ENCODE measurements around the gene ORAI1.

Gene ORAI1

GRCh38 chr12:121626853-121627640 lies 717 bp downstream of the ORAI1 start:
- TF ChIP-seq GATA2 (IDR thresholded peaks at IDR 0.05; ENCODE audit: low read depth, low read length) (0 out of 2 replicates have a peak, but pooled peaks have one; percentile 10), GATA3 (IDR thresholded peaks at IDR 0.05; ENCODE audit: low read depth, low read length) (no peak)

- no peak for TF ChIP-seq GATA2 (IDR thresholded peaks at IDR 0.05; ENCODE audit: low read depth, low read length)
- no peak for TF ChIP-seq GATA3 (IDR thresholded peaks at IDR 0.05; ENCODE audit: low read depth, low read length)
Observed at GRCh38 chr12:121628037-121628436, 1.7 kb downstream of the ORAI1 start.

DNA sequence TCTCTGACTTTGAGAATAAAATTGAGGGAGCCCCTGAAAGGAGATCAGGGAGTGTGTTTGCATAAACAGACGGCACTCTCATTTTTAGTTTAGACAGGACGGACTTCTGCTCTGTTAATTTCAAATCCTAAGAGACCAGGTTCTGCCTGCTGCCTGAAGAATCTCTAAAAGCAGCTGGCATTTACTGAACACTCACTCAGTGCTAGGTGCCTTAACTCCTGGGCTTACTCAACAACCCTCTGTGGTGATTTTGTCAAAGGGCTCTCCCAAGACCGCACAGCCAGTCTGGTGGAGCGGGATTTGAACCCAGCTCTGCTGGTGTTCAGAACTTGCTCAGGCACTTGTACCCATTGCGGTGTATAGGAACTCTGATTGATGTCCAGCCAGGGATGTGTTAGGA lies 2.2 kb downstream of the ORAI1 start:
- TF ChIP-seq GATA3 (IDR thresholded peaks at IDR 0.05; ENCODE audit: low read depth, low read length) = no peak
- TF ChIP-seq GATA2 (IDR thresholded peaks at IDR 0.05; ENCODE audit: low read depth, low read length) = no peak

- TF ChIP-seq GATA3 (IDR thresholded peaks at IDR 0.05; ENCODE audit: low read depth, low read length) (no peak), GATA2 (IDR thresholded peaks at IDR 0.05; ENCODE audit: low read depth, low read length) (no peak)
Observed at GRCh38 chr12:121630791-121631355, 4.5 kb downstream of the ORAI1 start.

GRCh38 chr12:121632069-121632970 lies 6.0 kb downstream of the ORAI1 start:
- no peak for TF ChIP-seq GATA3 (IDR thresholded peaks at IDR 0.05; ENCODE audit: low read depth, low read length)
- no peak for TF ChIP-seq GATA2 (IDR thresholded peaks at IDR 0.05; ENCODE audit: low read depth, low read length)

DNA sequence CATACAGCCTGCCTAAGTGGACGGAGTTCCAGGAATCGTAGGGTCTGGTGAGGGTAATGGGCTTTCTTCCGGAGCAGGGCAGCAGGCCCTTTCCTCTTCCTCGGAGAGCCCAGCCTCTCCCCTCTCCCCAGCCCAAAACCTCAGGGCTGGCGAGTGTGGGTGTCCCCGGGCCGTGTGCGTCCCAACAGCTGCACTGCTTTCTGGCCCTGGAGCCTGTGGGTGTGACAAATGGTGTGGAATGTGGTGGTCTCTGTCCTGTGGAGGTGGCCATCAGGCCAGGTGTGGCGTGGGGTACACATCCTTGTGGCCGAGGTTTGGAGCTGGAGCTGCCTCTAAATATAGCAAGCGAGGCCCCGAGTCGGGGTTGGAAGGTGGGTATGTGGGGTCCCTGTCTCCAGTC lies 8.5 kb downstream of the ORAI1 start:
- TF ChIP-seq GATA3 (IDR thresholded peaks at IDR 0.05; ENCODE audit: low read depth, low read length) = no peak
- TF ChIP-seq GATA2 (IDR thresholded peaks at IDR 0.05; ENCODE audit: low read depth, low read length) = no peak

GRCh38 chr12:121637231-121637914 lies 11.0 kb downstream of the ORAI1 start:
- TF ChIP-seq GATA3 (IDR thresholded peaks at IDR 0.05; ENCODE audit: low read depth, low read length) (no peak), GATA2 (IDR thresholded peaks at IDR 0.05; ENCODE audit: low read depth, low read length) (no peak)

DNA sequence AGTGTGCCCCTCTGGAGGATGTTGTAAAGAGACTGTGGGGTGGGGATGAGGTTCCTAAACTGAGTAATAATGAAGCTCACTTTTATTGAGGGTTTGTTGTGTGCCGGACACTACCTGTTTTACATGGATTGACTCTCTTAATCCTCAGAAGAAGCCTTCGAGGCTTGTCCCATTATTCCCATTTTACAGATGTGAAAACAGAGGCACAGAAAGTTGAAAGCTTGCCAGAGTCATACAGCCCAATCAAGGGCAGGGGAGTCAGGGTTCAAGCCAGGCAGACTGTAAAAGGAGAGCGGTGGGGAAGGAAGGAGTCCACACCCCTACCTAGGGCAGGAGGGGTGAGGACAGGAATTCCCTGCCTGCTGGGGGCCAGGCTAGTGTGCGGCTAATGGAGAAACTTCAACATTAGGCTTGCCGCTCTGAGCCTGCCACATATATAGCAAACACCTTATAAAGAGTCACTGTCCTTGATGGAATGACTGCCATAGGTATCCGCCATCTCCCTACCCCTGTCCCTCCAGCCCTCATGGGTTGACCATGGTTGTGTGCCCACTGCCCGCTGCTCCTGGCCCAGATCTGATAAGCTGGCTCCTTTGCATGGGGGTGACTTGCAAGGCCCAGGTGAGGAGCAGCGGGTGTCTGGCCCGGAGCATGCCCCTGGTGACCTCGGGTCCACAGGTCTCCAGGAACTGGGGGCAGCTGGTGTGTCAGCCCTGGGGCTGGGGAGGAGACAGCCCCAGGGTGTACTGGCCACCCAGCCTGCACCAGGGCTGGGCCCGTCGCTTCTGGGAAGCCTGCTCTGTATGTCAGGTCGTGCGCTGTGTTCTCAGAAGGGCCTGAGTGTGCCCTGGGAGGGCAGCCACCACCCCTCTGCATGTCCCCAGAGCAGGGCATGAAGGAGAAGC lies 12.2 kb downstream of the ORAI1 start:
- no peak for TF ChIP-seq GATA2 (IDR thresholded peaks at IDR 0.05; ENCODE audit: low read depth, low read length)
- no peak for TF ChIP-seq GATA3 (IDR thresholded peaks at IDR 0.05; ENCODE audit: low read depth, low read length)

GRCh38 chr12:121641343-121641630 lies 15.0 kb downstream of the ORAI1 start:
- TF ChIP-seq GATA2 (IDR thresholded peaks at IDR 0.05; ENCODE audit: low read depth, low read length) (no peak), GATA3 (IDR thresholded peaks at IDR 0.05; ENCODE audit: low read depth, low read length) (no peak)

- TF ChIP-seq GATA2 (IDR thresholded peaks at IDR 0.05; ENCODE audit: low read depth, low read length) = no peak
- TF ChIP-seq GATA3 (IDR thresholded peaks at IDR 0.05; ENCODE audit: low read depth, low read length) = no peak
Observed at GRCh38 chr12:121648458-121649028, 22.2 kb downstream of the ORAI1 start.

- TF ChIP-seq GATA2 (IDR thresholded peaks at IDR 0.05; ENCODE audit: low read depth, low read length) (no peak), GATA3 (IDR thresholded peaks at IDR 0.05; ENCODE audit: low read depth, low read length) (no peak)
Observed at GRCh38 chr12:121649322-121649721, 23.0 kb downstream of the ORAI1 start.

DNA sequence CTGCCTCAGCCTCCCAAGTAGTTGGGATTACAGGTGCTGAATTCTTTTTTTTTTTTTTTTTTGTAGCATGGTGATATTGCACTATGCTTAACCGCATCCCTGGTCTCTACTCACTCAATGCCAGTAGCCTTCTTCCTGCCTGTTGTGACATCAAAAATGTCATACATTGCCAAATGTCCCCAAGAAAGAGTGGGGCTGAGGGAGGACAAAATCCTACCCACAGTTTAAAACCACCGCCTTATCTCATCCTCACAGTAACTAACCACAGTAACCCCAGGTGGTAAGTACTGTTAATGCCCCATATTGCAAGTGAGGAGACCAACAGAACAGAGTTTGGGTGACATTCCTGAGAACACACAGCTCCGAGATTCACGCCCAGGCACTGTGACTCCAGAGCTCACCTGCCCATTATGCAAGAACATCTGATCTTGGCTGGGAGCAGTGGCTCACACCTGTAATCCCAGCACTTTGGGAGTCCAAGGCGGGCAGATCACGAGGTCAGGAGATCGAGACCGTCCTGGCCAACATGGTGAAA lies 23.6 kb downstream of the ORAI1 start:
- TF ChIP-seq GATA2 (IDR thresholded peaks at IDR 0.05; ENCODE audit: low read depth, low read length) (no peak), GATA3 (IDR thresholded peaks at IDR 0.05; ENCODE audit: low read depth, low read length) (no peak)
